ENCODE data around the gene ZG16B.

The ZG16B gene

DNA sequence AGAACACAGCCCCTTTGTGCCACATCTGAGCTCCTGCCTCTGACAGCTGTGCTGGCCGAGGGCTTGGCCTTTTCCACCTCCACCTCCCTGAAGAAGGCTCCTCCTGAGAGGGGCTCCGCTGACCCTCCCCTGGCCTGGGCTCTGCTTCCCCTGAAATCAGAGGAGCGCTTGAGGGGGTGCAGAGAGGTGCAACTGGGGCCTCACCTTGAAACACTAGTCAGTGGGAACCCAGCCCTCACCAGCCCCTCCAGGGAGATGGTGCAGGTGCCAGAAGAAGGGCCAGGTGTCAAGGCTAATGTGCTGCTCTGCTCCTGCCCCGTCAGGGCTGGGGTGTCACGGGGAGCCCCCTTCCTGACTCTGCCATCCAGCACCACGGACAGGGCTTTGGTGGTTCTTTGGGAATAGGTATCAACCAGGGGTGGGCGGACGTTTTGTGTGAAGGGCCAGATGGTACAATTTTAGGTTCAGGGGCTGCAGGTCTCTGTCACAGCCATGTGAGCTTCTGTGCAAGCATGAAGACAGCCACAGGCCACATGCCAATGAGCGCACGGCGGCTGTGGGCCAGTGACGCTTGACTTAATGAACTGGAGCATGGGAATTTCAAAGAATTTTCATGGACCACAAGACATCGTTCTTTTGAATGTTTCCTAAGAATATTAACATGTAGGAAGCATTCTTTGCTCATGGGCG, 2.1 kb upstream of the ZG16B start:
- Histone ChIP-seq H3K79me2 (peaks cover 2% of the 10 kb centered on the region), H3K27me3 (ENCODE audit: control insufficient read depth, insufficient read depth, low read length) (no peaks in the 10 kb centered on the region)
- TF ChIP-seq, protein P1, sequence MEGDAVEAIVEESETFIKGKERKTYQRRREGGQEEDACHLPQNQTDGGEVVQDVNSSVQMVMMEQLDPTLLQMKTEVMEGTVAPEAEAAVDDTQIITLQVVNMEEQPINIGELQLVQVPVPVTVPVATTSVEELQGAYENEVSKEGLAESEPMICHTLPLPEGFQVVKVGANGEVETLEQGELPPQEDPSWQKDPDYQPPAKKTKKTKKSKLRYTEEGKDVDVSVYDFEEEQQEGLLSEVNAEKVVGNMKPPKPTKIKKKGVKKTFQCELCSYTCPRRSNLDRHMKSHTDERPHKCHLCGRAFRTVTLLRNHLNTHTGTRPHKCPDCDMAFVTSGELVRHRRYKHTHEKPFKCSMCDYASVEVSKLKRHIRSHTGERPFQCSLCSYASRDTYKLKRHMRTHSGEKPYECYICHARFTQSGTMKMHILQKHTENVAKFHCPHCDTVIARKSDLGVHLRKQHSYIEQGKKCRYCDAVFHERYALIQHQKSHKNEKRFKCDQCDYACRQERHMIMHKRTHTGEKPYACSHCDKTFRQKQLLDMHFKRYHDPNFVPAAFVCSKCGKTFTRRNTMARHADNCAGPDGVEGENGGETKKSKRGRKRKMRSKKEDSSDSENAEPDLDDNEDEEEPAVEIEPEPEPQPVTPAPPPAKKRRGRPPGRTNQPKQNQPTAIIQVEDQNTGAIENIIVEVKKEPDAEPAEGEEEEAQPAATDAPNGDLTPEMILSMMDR (IDR thresholded peaks at IDR 0.05): no peak

DNA sequence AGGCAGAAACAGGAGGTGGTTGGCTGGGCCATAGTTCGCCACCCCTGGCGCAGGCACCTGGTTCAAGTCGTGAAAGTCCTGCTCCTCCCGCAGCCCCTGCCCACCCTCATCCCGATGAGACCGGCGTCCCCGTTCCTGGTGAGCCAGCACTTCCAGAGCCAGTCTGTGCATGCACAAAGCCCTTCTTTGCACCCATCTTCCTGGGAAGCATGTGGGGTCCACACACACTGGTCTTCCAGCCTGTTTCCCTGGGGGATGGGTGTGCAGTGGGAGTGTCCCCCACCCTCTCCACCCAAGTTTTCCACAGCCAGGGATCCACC, 1.6 kb upstream of the ZG16B start:
- no peak overlapping the region for H2AFZ ChIP-seq
- no peak overlapping the region for H3K4me3 ChIP-seq (ENCODE audit: low read depth, low read length)
- no peak overlapping the region for H3K4me2 ChIP-seq (ENCODE audit: low read length)
- H3K79me2 ChIP-seq: peaks cover 2% of the 10 kb centered on the region
- peaks cover 20% of the 10 kb centered on the region for H3K4me1 ChIP-seq
- H3K36me3 ChIP-seq (ENCODE audit: control insufficient read depth, insufficient read depth, low read length): no peaks in the 10 kb centered on the region
- no peak overlapping the region for H3K27ac ChIP-seq
- TF ChIP-seq, protein P1 (IDR thresholded peaks at IDR 0.05): no peak
- H3K27me3 ChIP-seq (ENCODE audit: control insufficient read depth, insufficient read depth, low read length): no peaks in the 10 kb centered on the region
- H3K9me3 ChIP-seq (ENCODE audit: control insufficient read depth, low read length): no peaks in the 10 kb centered on the region
- no peak overlapping the region for H3K9ac ChIP-seq

More for the DNA sequence above, 2.1 kb upstream of the ZG16B start:
- Histone ChIP-seq H2AFZ (no peak overlapping the region), H3K9me3 (ENCODE audit: control insufficient read depth, low read length) (no peaks in the 10 kb centered on the region), H3K4me1 (peaks cover 20% of the 10 kb centered on the region), H3K4me2 (ENCODE audit: low read length) (no peak overlapping the region), H3K4me3 (ENCODE audit: low read depth, low read length) (no peak overlapping the region), H3K36me3 (ENCODE audit: control insufficient read depth, insufficient read depth, low read length) (no peaks in the 10 kb centered on the region), H3K9ac (no peak overlapping the region), H3K27ac (no peak overlapping the region)

DNA sequence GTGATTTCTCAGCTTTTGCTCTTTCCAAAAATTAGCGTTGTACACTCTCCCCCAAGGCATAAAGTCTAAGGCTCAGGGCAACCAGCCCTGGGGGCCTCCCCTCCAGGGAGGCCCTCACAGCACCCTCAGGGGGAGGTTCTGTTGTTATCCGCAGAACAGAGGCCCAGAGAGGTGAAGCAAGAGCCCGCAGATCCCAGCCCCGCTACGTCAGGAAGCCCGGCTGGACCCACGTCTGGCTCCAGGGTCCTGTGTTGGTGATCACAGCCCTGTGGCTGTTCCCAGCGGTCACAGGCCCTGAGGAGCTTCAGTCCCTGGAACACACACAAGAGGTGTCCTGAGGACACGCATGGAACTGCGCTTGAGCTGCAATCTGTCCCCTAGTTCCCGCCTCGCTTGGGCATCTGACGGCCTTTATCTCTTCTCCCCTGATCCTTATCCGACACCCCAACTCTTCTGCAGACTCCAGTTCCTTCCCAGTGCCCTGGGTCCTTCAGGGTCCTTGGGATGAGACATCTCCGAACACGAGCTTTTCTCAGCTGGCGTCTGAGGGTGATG, 1.1 kb upstream of the ZG16B start:
- Histone ChIP-seq H3K9me3 (ENCODE audit: control insufficient read depth, low read length) (no peaks in the 10 kb centered on the region), H3K9ac (no peak overlapping the region), H3K4me1 (peaks cover 20% of the 10 kb centered on the region), H3K4me2 (ENCODE audit: low read length) (no peak overlapping the region), H3K79me2 (peaks cover 2% of the 10 kb centered on the region), H2AFZ (peak overlapping the region; percentile 98), H3K4me3 (ENCODE audit: low read depth, low read length) (no peak overlapping the region), H3K36me3 (ENCODE audit: control insufficient read depth, insufficient read depth, low read length) (no peaks in the 10 kb centered on the region), H3K27me3 (ENCODE audit: control insufficient read depth, insufficient read depth, low read length) (no peaks in the 10 kb centered on the region), H3K27ac (peak overlapping the region; percentile 97)
- TF ChIP-seq, protein P1 (IDR thresholded peaks at IDR 0.05): no peak

DNA sequence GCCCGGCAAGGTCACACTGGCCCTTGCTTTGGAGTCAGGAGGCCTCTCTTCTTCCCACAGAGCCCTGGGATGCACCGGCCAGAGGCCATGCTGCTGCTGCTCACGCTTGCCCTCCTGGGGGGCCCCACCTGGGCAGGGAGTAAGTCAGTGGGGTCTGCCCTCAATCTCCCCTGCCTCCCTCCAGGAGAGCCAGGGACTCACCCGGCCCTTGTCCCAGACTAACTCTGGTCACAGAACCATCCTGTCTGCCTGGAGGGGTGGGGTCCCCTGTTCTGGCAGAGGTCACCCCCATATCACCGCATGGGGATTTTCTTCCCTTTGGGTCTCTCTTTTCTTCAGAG, 222 bp downstream of the ZG16B start:
- Histone ChIP-seq H3K4me2 (ENCODE audit: low read length) (peak overlapping the region; percentile 62), H3K79me2 (peaks cover 2% of the 10 kb centered on the region), H3K27ac (peak overlapping the region; percentile 97), H3K36me3 (ENCODE audit: control insufficient read depth, insufficient read depth, low read length) (no peaks in the 10 kb centered on the region), H3K9me3 (ENCODE audit: control insufficient read depth, low read length) (no peaks in the 10 kb centered on the region), H3K9ac (peak overlapping the region; percentile 59), H3K4me1 (peaks cover 20% of the 10 kb centered on the region), H3K27me3 (ENCODE audit: control insufficient read depth, insufficient read depth, low read length) (no peaks in the 10 kb centered on the region), H3K4me3 (ENCODE audit: low read depth, low read length) (peak overlapping the region; percentile 43), H2AFZ (peak overlapping the region; percentile 98)
- TF ChIP-seq, protein P1 (IDR thresholded peaks at IDR 0.05): no peak

DNA sequence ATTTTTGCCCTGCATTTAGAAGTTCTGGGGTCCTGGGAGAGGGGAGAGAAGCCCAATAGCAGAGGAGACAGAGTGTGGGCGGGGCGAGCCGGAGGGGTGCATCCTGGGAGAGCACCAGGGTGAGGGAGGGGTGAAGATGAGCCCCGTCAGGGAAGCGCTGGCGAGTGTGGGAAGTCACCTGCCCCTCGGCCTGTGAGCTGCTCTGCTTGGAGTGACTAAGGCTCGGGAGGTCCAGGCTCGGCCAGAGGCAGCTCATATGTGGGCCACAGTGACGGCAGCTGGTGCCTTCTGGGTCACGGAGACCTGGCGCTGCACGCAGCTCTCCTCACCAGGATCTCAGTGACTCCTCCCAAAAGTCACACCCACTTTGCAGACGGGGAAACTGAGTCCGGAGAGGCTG, 1.1 kb downstream of the ZG16B start:
- peaks cover 20% of the 10 kb centered on the region for H3K4me1 ChIP-seq
- no peak overlapping the region for H3K27ac ChIP-seq
- no peaks in the 10 kb centered on the region for H3K36me3 ChIP-seq (ENCODE audit: control insufficient read depth, insufficient read depth, low read length)
- H2AFZ ChIP-seq: no peak overlapping the region
- no peaks in the 10 kb centered on the region for H3K27me3 ChIP-seq (ENCODE audit: control insufficient read depth, insufficient read depth, low read length)
- TF ChIP-seq, protein P1 (IDR thresholded peaks at IDR 0.05): no peak
- peaks cover 2% of the 10 kb centered on the region for H3K79me2 ChIP-seq
- H3K9me3 ChIP-seq (ENCODE audit: control insufficient read depth, low read length): no peaks in the 10 kb centered on the region
- no peak overlapping the region for H3K4me3 ChIP-seq (ENCODE audit: low read depth, low read length)
- H3K9ac ChIP-seq: no peak overlapping the region
- peak overlapping the region; percentile 62 for H3K4me2 ChIP-seq (ENCODE audit: low read length)

Data from parathyroid adenoma (tissue), 2 donors.